ENCODE results near the gene SLC25A10.

SLC25A10 gene

DNA sequence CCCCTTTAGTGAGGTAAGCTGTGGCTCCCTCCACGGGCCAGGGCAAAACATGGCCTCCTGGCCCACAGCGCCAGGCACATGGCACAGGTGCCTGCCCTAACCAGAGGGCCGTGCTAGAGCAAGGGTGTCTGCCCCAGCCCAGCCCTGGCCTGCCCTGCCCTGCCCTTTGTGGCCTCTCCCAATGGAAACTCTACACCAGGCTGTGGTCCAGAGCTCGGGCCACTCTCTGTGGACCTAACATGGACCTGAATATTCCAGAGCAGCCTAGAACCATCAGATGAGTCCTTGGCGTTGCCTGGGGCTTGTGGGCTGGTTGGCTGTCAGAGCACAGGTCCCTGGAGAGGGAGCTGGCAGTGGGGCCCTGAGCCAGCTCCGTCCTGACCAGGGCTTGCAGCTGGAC is 16.9 kb upstream of the SLC25A10 start:
- DNase-seq (ENCODE audit: low spot score in 2 of 2) (no peak), ATAC-seq (no peak)
- peaks cover 99% of the 10 kb centered on the region for H3K36me3 Mint-ChIP-seq

DNA sequence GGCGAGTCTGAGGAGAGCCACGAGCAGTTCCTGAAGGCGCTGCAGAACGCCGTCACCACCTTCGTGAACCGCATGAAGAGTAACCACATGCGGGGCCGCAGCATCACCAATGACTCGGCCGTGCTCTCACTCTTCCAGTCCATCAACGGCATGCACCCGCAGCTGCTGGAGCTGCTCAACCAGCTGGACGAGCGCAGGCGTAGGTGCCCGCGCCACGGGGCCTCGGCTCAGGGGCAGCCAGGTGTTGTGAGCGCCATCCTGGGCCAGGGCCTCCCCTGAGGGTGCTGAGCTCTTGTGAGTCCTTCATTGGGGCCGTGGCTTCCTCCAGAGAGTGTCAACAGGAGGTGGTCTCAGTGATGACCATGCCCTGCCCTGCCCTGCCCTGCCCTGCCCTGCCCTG is 16.3 kb upstream of the SLC25A10 start:
- DNase-seq (ENCODE audit: low spot score in 2 of 2), result no peak
- no peak overlapping the region for H3K4me3 Mint-ChIP-seq
- H3K9me3 Mint-ChIP-seq, result no peaks in the 10 kb centered on the region
- H3K4me1 Mint-ChIP-seq, result peaks cover 10% of the 10 kb centered on the region
- no peak for ATAC-seq
- H3K36me3 Mint-ChIP-seq, result peaks cover 100% of the 10 kb centered on the region
- H3K27ac Mint-ChIP-seq, result no peak overlapping the region

More for the DNA sequence above, 16.9 kb upstream of the SLC25A10 start:
- H3K4me1 Mint-ChIP-seq, result peaks cover 6% of the 10 kb centered on the region
- no peaks in the 10 kb centered on the region for H3K9me3 Mint-ChIP-seq
- H3K27ac Mint-ChIP-seq, result no peak overlapping the region
- H3K4me3 Mint-ChIP-seq, result no peak overlapping the region

DNA sequence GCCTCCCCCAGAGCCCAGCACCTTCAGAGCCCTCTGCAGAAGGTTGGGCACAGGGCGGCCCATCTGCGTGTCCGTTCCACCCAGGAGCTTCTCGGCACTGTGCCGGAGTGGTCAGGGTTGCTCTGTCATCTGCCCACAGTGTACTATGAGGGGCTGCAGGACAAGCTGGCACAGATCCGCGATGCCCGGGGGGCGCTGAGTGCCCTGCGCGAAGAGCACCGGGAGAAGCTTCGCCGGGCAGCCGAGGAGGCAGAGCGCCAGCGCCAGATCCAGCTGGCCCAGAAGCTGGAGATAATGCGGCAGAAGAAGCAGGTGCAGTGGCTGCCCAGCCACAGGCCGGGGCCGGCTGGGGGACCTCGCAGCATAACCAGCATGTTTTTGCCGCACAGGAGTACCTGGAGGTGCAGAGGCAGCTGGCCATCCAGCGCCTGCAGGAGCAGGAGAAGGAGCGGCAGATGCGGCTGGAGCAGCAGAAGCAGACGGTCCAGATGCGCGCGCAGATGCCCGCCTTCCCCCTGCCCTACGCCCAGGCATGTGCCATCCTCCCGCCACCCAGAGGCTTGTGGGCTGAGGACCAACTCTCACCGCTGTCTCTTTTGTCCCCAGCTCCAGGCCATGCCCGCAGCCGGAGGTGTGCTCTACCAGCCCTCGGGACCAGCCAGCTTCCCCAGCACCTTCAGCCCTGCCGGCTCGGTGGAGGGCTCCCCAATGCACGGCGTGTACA is 15.7 kb upstream of the SLC25A10 start:
- Mint-ChIP-seq H3K9me3 (no peaks in the 10 kb centered on the region), H3K4me1 (peaks cover 15% of the 10 kb centered on the region), H3K36me3 (peaks cover 100% of the 10 kb centered on the region), H3K27ac (no peak overlapping the region), H3K4me3 (no peak overlapping the region)
- no peak for DNase-seq (ENCODE audit: low spot score in 2 of 2)
- no peak for ATAC-seq

GRCh38 chr17:81697261-81698044 is 14.6 kb upstream of the SLC25A10 start:
- no peak overlapping the region for H3K4me3 Mint-ChIP-seq
- DNase-seq (ENCODE audit: low spot score in 2 of 2) (no peak), ATAC-seq (no peak)
- H3K27ac Mint-ChIP-seq, result no peak overlapping the region
- H3K9me3 Mint-ChIP-seq, result no peaks in the 10 kb centered on the region
- H3K36me3 Mint-ChIP-seq, result peaks cover 100% of the 10 kb centered on the region
- H3K4me1 Mint-ChIP-seq, result peaks cover 26% of the 10 kb centered on the region

DNA sequence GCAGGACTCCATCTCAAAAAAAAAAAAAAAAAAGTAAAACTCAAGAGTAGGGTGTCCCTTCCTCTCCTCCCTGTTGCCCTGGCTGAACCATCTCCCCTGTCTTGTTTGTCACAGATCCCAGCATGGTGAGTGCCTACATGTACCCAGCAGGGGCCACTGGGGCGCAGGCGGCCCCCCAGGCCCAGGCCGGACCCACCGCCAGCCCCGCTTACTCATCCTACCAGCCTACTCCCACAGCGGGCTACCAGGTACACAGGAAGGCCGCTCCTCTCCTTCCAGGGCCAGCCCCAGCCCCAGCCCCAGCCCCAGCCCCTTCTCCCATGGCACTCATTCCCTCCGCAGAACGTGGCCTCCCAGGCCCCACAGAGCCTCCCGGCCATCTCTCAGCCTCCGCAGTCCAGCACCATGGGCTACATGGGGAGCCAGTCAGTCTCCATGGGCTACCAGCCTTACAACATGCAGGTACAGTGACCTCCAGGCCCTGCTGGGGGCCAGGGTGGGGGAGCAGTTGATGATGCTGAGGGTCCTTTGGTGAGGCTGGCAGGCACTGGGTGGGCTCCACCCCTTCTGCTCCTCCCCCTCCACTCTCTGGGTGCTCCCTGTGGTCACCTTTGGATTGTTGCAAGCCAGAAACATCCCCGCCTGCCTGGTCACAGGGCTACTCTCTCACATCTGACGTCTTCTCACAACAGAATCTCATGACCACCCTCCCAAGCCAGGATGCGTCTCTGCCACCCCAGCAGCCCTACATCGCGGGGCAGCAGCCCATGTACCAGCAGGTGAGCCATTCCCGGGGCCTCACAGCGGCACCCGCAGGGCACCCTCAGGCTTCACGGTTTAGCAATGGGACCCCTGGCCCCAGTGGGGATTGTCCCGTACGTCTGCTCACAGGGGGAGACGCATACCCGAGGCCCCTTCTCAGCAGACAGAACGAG is 11.5 kb upstream of the SLC25A10 start:
- peak overlapping the region; percentile 94 for H3K4me3 Mint-ChIP-seq
- ATAC-seq (no peak), DNase-seq (ENCODE audit: low spot score in 2 of 2) (no peak)
- H3K9me3 Mint-ChIP-seq, result no peaks in the 10 kb centered on the region
- H3K36me3 Mint-ChIP-seq, result peaks cover 99% of the 10 kb centered on the region
- peaks cover 43% of the 10 kb centered on the region for H3K4me1 Mint-ChIP-seq
- H3K27ac Mint-ChIP-seq, result peak overlapping the region; percentile 73

- Mint-ChIP-seq H3K9me3 (no peaks in the 10 kb centered on the region), H3K4me3 (peak overlapping the region; percentile 94), H3K27ac (peak overlapping the region; percentile 99), H3K4me1 (peaks cover 51% of the 10 kb centered on the region), H3K36me3 (peaks cover 99% of the 10 kb centered on the region)
- ATAC-seq, result peak; percentile 24
- no peak for DNase-seq (ENCODE audit: low spot score in 2 of 2)
Measured at GRCh38 chr17:81701288-81702071, 10.6 kb upstream of the SLC25A10 start.

GRCh38 chr17:81702934-81703746 is 8.9 kb upstream of the SLC25A10 start, which contains the start of gene MRPL12:
Gene MRPL12, plus strand, starts transcription at chr17:81703367. Its CDS starts 135 bp downstream, at chr17:81703502.
- peak; percentile 84 to 95 for DNase-seq (ENCODE audit: low spot score in 2 of 2)
- Mint-ChIP-seq H3K4me3 (peak within 1 kb of the TSS; percentile 94), H3K36me3 (peaks cover 97% of the 10 kb centered on the region), H3K9me3 (no peaks in the 10 kb centered on the region), H3K4me1 (peaks cover 48% of the 10 kb centered on the region), H3K27ac (peak within 1 kb of the TSS; percentile 99)
- peak; percentile 91 for ATAC-seq

DNA sequence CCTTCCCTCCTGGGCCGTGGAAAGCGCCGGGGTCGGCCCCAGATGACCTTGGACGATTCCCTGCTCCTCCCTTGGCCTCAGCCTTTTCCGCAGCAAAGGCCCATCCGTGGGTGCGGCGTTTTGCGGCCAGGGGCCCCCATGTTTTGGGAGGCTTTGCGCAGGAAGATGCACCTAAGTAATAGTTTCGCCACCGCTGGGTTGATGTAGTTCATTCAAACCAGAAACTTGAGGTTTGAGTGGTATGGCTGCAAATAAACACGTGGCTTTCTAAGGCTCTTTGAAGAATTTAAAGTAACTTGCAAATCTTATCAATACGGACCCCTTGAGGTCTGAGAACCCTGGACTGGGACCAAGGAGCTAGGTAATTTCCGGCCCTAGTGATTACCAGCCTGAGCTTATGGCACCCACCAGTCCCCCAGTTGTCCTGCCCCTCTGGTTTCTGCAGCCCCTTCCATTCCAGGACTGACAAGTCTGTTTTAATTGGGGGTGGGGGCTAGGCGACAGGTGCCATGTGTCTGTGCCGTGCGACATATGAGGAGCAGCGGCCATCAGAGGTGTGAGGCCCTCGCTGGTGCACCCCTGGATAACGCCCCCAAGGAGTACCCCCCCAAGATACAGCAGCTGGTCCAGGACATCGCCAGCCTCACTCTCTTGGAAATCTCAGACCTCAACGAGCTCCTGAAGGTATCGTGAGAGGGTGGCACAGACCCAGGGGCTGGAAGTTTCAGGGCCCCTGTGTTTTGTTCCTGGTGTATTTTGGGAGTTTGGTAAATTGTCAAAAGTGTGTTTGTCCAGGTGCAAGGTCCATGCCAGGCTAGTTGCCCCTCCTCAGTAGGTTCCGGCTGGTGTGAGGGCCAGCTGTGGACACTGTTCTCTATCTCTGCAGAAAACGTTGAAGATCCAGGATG is 8.1 kb upstream of the SLC25A10 start:
- DNase-seq (ENCODE audit: low spot score in 2 of 2), result no peak
- H3K9me3 Mint-ChIP-seq, result no peaks in the 10 kb centered on the region
- H3K4me3 Mint-ChIP-seq, result peak overlapping the region; percentile 94
- H3K4me1 Mint-ChIP-seq, result peaks cover 48% of the 10 kb centered on the region
- no peak for ATAC-seq
- H3K27ac Mint-ChIP-seq, result peak overlapping the region; percentile 99
- H3K36me3 Mint-ChIP-seq, result peaks cover 89% of the 10 kb centered on the region

DNA sequence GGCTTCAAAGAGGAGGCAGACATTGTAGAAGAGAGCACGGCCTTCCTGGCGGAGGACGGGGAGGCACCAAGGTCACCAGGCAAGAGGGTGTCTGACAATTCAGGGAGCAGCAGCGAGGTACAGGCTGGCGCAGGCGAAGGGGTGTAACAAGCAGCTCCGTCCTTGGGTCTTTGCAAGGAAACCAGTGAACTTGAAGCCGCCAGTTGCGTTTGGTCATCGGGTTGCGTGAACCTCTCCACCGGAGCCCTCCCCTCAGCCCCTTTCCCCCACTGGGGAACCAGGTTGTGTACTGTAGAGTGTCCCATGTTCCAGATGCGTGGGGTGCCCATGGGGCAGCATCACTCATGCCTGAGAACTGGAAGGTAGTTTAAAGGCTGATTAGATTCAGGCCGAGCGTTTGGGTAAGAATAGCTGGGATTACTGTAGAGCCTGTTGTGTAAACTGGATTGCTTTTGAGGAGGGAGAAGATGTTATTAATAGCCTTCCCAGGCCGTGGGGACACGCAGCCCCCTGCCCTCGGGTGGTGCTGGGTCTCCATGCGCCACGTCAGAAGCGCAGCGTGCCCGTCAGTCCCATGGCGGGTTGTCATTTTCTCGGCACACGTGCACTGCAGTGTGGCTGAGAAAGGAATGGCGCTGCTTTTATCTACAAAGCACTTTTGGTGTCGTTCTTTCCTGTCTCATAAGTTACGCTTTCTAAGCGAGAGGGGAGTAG is 6.4 kb upstream of the SLC25A10 start:
- ATAC-seq (no peak), DNase-seq (ENCODE audit: low spot score in 2 of 2) (no peak)
- Mint-ChIP-seq H3K4me3 (no peak overlapping the region), H3K36me3 (peaks cover 78% of the 10 kb centered on the region), H3K4me1 (peaks cover 53% of the 10 kb centered on the region), H3K27ac (peak overlapping the region; percentile 23), H3K9me3 (no peaks in the 10 kb centered on the region)

GRCh38 chr17:81706232-81706611 is 5.9 kb upstream of the SLC25A10 start:
- Mint-ChIP-seq H3K4me1 (peaks cover 52% of the 10 kb centered on the region), H3K9me3 (no peaks in the 10 kb centered on the region), H3K27ac (no peak overlapping the region), H3K36me3 (peaks cover 78% of the 10 kb centered on the region), H3K4me3 (no peak overlapping the region)
- ATAC-seq (no peak), DNase-seq (ENCODE audit: low spot score in 2 of 2) (no peak)

DNA sequence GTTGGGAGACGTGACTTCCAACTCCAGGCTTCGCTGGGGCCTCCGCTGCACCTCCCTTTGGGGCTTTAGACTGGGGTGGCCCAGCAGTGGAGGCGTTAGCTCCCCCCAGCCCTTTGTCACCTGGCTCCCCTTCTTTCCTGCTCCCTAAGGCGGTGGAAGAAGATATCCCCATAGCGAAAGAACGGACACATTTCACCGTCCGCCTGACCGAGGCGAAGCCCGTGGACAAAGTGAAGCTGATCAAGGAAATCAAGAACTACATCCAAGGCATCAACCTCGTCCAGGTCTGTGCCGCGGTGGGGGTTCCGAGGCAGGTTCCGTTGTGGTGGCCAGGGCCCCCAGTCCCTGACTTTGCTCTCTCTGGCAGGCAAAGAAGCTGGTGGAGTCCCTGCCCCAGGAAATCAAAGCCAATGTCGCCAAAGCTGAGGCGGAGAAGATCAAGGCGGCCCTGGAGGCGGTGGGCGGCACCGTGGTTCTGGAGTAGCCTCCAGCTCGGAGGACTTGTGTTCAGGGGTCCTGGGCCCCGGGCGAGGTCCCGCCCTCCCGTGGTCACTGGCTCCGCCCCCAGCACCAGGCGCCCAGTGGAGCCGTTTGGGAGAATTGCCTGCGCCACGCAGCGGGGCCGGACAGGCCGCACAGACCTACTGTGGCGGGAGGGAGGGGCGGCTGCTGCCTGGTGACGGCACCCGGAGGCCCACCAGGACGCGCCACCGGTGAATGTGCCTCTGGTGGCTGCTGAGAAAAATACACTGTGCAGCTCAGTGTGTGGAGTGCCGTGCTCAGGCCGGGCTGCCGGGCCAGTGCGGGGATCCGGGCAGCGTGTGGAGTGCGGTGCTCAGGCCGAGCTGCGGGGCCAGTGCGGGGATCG is 5.1 kb upstream of the SLC25A10 start:
- no peak overlapping the region for H3K27ac Mint-ChIP-seq
- DNase-seq (ENCODE audit: low spot score in 2 of 2) (no peak), ATAC-seq (no peak)
- H3K4me3 Mint-ChIP-seq, result no peak overlapping the region
- no peaks in the 10 kb centered on the region for H3K9me3 Mint-ChIP-seq
- H3K36me3 Mint-ChIP-seq, result peaks cover 74% of the 10 kb centered on the region
- peaks cover 44% of the 10 kb centered on the region for H3K4me1 Mint-ChIP-seq

All from stimulated activated effector memory CD8-positive, alpha-beta T cell treated with anti-CD3 and anti-CD28 coated beads, Interleukin-12 subunit alpha, Interleukin-12 subunit beta, amount 100 ng/mL, for 72 hours (primary cell).